Ovary (tissue), 3 donors: ENCODE measurements around the gene HMGN2.

Experiments
- EP300 ChIP-seq: sonication (generic); formaldehyde crosslinking; IDR thresholded peaks from one replicate; pipeline ENCODE4 v1.6.1; 2017; ENCODE audit warnings: antibody characterized with exemption
- POLR2A ChIP-seq: fragments of 450-650 bp; IDR thresholded peaks from one replicate; pipeline ENCODE4 v1.6.1; 2017; ENCODE audit warnings: antibody characterized with exemption, mild to moderate bottlenecking, moderate library complexity
- TF ChIP-seq, protein P1 (sequence below), 3 donors: fragments of 450-650 bp in 2 of 3; fragments of 200-600 bp in 1 of 3; IDR thresholded peaks; one replicate each; pipeline versions ENCODE4 v1.5.1 to v1.8.0; 2016 to 2022; ENCODE audit warnings: antibody characterized with exemption in 3 of 3, mild to moderate bottlenecking in 1 of 3
- donor health status: DM: no; HTN: no; CAD: no.

DNA sequence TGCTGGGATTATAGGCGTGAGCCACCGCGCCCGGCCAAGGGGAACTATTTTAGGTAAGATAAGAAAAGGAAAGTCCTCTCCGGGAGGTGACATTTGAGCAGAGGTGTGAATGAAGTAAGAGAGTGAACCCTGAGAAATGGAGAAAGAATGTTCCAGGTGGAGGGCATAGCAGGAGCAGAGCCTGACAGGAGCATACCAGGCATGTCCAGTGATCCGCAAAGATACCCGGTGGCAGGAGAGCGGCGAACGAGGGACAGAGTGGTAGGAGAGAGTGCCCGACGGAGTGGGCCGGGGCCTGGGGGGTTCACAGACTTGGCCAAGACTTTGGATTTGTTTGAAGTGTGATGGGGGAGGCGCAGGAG lies 49.4 kb downstream of the HMGN2 start:
- TF ChIP-seq, protein P1, sequence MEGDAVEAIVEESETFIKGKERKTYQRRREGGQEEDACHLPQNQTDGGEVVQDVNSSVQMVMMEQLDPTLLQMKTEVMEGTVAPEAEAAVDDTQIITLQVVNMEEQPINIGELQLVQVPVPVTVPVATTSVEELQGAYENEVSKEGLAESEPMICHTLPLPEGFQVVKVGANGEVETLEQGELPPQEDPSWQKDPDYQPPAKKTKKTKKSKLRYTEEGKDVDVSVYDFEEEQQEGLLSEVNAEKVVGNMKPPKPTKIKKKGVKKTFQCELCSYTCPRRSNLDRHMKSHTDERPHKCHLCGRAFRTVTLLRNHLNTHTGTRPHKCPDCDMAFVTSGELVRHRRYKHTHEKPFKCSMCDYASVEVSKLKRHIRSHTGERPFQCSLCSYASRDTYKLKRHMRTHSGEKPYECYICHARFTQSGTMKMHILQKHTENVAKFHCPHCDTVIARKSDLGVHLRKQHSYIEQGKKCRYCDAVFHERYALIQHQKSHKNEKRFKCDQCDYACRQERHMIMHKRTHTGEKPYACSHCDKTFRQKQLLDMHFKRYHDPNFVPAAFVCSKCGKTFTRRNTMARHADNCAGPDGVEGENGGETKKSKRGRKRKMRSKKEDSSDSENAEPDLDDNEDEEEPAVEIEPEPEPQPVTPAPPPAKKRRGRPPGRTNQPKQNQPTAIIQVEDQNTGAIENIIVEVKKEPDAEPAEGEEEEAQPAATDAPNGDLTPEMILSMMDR (IDR thresholded peaks at IDR 0.05), result no peak
- TF ChIP-seq EP300, result no peak
- no peak for TF ChIP-seq POLR2A
